Right lung (tissue), 10 donors: ENCODE data around the gene UBFD1. TPM values are rescaled to one million over a fixed set of nuclear protein-coding genes. Genes with fewer than 3 reads are reported as not detected.
"Not testable (repeated sequence)": the region's sequence is repeated elsewhere in the genome, so short reads cannot be mapped to it uniquely, and the experiment has no call there.

ENCODE experiments used
- DNase-seq, 2 donors: peaks; one replicate each; pipeline ENCODE4 v3.0.0-alpha.2; 2013
- long read RNA-seq, 8 donors: transcript quantifications; one replicate each; lab custom pipeline, GENCODE V29; 2026
- polyA plus RNA-seq, 5 donors: library from polyadenylated mRNA; unstranded; fragments of 120-200 nt; gene quantifications; one replicate each; pipeline versions ENCODE4 v1.2.1 to v1.2.3, GENCODE V29; 2013; ENCODE audit warnings: inconsistent platforms in 1 of 5, low replicate concordance in 1 of 5; ENCODE audit not compliant: insufficient read length in 5 of 5, insufficient read depth in 1 of 5

Gene UBFD1
- 10 to 100 TPM; 56.0 to 74.7 (median 68.7) TPM for polyA plus RNA-seq
- long read RNA-seq, donor 1, full-length matches to known transcripts: 27 of 39 reads
- long read RNA-seq, donor 1, partial matches to known transcripts: 12 of 39 reads
- long read RNA-seq, donor 1, other reads (novel, unspliced or antisense): 0 of 39 reads
- long read RNA-seq, donor 2, full-length matches to known transcripts: 12 of 219 reads
- long read RNA-seq, donor 2, partial matches to known transcripts: 58 of 219 reads
- long read RNA-seq, donor 2, other reads (novel, unspliced or antisense): 149 of 219 reads
- long read RNA-seq, donor 3, full-length matches to known transcripts: 7 of 7 reads
- long read RNA-seq, donor 3, partial matches to known transcripts: 0 of 7 reads
- long read RNA-seq, donor 3, other reads (novel, unspliced or antisense): 0 of 7 reads
- long read RNA-seq, donor 4, full-length matches to known transcripts: 6 of 6 reads
- long read RNA-seq, donor 4, partial matches to known transcripts: 0 of 6 reads
- long read RNA-seq, donor 4, other reads (novel, unspliced or antisense): 0 of 6 reads
- long read RNA-seq, donor 5, full-length matches to known transcripts: 17 of 82 reads
- long read RNA-seq, donor 5, partial matches to known transcripts: 65 of 82 reads
- long read RNA-seq, donor 5, other reads (novel, unspliced or antisense): 0 of 82 reads
- long read RNA-seq, donor 6, full-length matches to known transcripts: 17 of 17 reads
- long read RNA-seq, donor 6, partial matches to known transcripts: 0 of 17 reads
- long read RNA-seq, donor 6, other reads (novel, unspliced or antisense): 0 of 17 reads
- long read RNA-seq, donor 7, full-length matches to known transcripts: 15 of 399 reads
- long read RNA-seq, donor 7, partial matches to known transcripts: 92 of 399 reads
- long read RNA-seq, donor 7, other reads (novel, unspliced or antisense): 292 of 399 reads
- long read RNA-seq, donor 8, full-length matches to known transcripts: 10 of 10 reads
- long read RNA-seq, donor 8, partial matches to known transcripts: 0 of 10 reads
- long read RNA-seq, donor 8, other reads (novel, unspliced or antisense): 0 of 10 reads

- DNase-seq: peak; percentile 98
Observed at GRCh38 chr16:23556881-23557778, at the start of gene UBFD1, which contains the start of gene EARS2. UBFD1 (plus strand) TSS chr16:23557727; CDS start chr16:23557743, 16 bp downstream. EARS2 (minus strand) TSS chr16:23557350; CDS start chr16:23557343, 7 bp downstream.

GRCh38 chr16:23508589-23509440, 48.7 kb upstream of the UBFD1 start:
- no peak for DNase-seq

DNA sequence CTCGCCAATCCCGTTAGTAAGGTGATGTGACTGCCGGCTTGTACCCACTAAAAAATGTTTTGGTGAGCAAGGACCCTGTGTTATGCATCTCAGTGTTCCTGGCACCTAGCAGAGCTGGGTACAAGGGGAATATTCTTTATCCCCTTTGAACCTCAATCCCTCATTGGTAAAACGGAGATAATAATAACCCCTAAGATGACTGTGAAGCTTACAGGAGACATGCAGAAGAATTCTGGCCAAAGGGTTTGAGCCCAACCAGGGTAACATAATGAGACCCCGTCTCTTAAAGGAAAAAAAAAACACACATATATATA, 48.1 kb upstream of the UBFD1 start:
- DNase-seq: no peak

- peak in 1 of 2 donors; percentile 42 for DNase-seq
Observed at GRCh38 chr16:23509782-23510163, 47.8 kb upstream of the UBFD1 start.

DNA sequence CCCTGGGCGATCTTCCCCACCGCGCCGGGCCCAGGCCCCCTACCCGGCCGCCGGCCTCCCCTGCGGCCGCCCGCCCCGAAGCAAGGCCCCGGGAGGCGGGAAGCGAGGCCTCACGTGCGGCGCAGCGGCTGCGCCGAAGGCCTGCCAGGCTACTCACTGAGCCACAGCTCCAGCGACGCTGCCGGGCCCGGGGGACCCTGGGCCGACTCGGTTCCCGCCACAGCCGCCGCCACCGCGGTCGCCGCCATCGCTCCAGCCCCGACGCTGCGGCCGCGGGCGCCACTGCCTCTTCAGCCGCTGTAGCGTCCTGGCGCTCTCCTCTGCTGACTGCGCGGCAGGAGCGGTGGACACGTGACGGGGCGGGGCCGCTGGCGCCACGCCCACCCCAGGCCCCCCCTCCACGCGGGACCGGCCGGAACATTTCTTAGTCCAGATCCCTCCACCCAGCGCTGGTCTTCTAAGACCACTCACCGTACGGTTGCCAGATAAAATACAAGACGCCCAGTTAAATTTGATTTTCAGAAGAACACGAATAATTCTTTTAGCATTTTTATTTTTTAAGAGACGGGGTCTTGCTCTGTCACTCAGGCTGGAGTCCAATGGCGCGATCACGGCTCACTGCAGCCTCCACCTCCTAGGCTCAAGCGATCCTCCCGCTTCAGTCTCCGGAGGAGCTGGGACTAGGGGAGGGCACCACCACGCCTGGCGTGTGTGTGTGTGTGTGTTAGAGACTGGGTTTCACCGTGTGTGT, 47.2 kb upstream of the UBFD1 start, which contains the start of gene GGA2:
GGA2 (minus strand) TSS at position 331 of the 751 bp plus-strand sequence; CDS start at position 248, 83 bp downstream.
- peak; percentile 80 to 87 for DNase-seq

DNA sequence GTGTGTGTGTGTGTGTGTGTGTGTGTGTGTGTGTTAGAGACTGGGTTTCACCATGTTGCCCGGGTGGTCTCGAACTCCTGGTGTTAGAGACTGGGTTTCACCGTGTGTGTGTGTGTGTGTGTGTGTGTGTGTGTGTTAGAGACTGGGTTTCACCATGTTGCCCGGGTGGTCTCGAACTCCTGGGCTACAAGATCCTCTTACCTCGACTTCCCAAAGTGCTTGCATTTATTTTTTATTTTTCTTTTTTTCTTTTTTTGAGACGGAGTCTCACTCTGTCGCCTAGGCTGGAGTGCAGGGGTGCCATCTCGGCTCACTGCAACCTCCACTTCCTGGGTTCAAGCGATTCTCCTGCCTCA, 46.6 kb upstream of the UBFD1 start:
- not testable (repeated sequence) for DNase-seq

DNA sequence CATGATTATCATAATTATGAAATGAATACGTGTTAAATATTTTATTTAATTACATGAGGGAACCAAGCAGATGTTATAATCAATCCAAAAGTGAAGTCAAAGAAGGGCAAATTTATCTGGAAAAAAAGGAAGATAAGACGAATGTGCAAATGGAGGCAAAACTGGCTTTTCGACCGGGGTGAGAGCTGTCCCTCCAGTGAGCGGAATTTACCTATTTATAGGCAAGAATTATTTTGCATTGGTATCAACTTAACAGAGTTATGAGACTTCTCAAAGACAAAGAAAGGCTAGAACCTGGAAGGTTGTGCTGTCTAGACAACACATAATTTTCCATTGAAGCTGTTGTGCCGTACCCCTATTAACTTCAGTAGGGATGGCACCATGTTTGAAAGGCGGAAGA, 45.8 kb upstream of the UBFD1 start:
- no peak for DNase-seq

GRCh38 chr16:23512168-23512695, 45.3 kb upstream of the UBFD1 start:
- DNase-seq: no peak

DNA sequence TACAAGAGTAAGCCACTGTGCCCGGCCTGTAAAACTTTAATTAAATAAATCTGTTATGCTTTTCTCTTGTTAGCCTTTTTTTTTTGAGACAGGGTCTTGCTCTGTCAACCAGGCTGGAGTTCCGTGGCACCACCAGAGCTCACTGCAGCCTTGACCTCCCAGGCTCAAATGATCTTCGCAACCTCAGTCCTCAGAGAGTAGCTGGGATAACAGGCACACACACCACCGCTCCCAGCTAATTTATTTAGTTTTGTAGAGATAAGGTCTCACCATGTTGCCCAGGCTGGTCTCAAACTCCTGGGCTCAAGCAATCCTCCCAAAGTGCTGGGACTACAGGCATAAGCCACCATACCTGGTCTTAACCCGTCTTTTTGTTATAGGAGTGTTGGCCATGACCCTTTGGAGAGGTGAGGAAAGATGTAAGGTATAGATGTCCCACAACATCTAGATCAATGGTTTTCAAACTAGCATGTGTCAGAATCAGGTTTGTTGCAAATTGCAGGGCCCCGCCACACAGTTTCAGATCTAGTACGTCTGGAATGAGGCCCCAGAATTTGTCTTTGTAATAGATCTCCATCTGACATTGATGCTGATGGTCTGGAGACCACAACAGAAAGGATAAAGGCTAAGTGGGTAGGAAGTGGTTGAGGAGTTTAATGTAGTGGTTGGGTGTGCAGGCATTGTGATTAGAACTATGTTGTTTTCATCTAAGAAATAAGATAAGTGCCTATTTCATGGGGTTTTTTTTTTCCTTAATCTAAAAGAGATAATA, 43.0 kb upstream of the UBFD1 start:
- no peak for DNase-seq

DNA sequence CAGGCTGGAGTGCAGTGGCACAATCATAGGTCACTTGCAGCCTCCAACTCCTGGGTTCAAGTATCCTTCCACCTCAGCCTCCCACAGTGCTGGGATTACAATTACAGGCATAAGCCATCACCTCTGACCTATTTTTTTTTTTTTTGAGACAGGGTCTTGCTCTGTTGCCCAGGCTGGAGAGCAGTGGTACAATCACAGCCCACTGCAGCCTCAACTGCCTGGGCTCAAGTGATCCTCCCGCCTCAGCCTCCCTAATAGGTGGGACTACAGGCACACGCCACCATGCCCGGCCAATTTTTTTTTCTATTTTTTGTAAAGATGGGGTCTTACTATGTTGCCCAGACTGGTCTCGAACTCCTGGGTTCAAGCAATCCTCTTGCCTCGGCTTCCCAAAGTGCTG, 41.6 kb upstream of the UBFD1 start:
- DNase-seq: no peak

GRCh38 chr16:23516366-23517137, 41.0 kb upstream of the UBFD1 start:
- DNase-seq: no peak

DNA sequence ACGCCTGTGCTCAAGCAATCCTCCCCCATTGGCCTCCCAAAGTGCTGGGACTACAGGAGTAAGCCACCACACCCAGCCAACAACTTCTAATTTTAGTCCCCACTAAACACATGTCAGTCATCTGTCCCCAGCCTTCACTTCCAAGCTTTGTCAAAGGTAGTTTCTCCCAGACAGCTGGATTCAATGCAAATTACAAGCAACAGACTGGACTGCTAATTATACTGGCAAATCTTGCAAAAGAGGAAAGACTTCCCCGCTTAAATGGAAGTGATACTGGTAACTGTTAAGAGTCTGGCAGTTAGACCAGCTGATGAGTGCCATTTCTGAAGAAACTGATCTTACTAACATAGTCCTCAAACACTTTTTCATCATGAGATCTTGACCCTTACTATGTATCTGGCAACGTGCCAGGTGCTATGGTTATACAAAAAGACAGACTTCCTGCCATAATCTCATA, 39.1 kb upstream of the UBFD1 start:
- no peak for DNase-seq

DNA sequence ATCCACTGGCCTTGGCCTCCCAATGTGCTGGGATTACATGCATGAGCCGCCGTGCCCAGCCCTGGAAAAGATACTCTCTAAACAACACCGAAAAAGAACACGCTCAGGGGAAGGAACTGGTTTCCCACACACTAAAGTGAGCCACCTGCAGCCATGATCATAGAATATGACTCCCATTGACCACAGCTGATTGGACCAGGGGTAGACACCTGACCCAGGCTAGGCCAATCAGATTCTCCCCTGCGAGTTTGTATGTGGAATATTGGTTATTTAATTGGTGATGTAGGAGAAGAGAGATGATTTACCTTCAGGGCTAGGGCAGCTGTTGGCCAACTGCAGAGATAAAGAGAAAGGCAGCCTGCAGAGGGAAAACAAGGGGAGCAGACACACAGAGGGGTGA, 38.2 kb upstream of the UBFD1 start:
- no peak for DNase-seq

- no peak for DNase-seq
Observed at GRCh38 chr16:23520500-23520899, 37.0 kb upstream of the UBFD1 start.

DNA sequence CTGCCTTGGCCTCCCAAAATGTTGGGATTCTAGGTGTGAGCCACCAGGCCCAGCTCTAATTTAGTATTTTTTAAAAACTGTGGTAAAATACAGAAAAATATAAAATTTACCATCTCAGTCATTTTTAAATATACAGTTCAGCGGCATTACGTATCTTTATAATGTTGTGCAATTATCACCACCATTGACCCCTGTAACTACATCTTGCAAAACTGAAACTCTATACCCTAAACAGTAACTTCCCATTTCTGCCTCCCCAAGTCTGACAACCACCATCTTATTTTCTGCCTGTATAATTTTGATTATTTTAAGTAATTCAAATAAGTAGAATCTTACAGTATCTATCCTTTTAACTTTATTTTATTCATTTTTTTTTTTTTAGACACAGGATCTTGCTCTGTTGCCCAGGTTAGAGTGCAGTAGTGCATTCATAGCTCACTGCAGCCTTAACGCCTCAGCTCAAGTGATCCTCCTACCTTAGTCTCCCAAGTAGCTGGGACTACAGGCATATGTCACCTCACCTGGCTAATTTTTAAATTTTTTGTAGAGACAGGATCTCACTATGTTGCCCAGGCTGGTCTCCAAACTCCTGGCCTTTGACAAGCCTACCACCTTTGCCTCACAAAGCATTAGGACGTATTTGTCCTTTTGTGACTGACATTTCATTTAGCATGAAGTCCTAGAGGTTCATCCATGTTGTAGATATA, 36.3 kb upstream of the UBFD1 start:
- no peak for DNase-seq

- DNase-seq: no peak
Observed at GRCh38 chr16:23521965-23522364, 35.6 kb upstream of the UBFD1 start.

DNA sequence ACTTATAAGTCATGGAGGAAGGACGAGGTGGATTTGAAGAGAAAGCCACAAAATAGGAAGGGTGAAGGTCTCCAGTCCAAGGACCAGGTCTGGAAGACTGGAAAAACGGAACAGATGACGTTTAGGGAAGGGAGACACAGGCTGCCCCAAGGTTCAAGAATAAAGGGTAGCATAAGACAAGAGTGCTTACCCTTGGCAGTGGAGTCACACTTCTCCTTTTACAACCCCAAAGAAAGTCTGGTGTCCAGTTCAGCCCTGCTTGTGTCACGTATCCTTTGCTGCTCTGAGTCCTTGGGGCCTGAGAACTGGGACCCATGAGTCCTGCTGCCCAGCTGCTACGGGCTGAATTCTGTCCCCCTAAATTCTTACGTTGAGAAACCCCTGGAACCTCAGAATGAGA, 34.2 kb upstream of the UBFD1 start:
- no peak for DNase-seq
